Brain microvascular endothelial cell (primary cell): ENCODE results near the gene TMEM221.

Experiments
- DNase-seq: peaks from one replicate; pipeline ENCODE4 v3.0.0-alpha.2; 2020
- H3K27ac ChIP-seq: fragments of 250-450 bp; sonication (Bioruptor Pico); 2 replicates; pipeline ENCODE4 v1.5.1; 2020; ENCODE audit warnings: mild to moderate bottlenecking, moderate library complexity
- H3K27me3 ChIP-seq: fragments of 250-450 bp; sonication (Bioruptor Pico); replicated peaks from 2 replicates; pipeline ENCODE4 v1.5.1; 2020; ENCODE audit warnings: mild to moderate bottlenecking
- H3K36me3 ChIP-seq: fragments of 250-450 bp; sonication (Bioruptor Pico); replicated peaks from 2 replicates; pipeline ENCODE4 v1.5.1; 2020; ENCODE audit warnings: mild to moderate bottlenecking
- H3K4me3 ChIP-seq: 2 replicates; pipeline ENCODE4 v1.5.1; 2011; ENCODE audit warnings: low read depth, mild to moderate bottlenecking, control low read depth, low read length, moderate library complexity
- in situ Hi-C: cut with HindIII; loops from 2 replicates; pipeline ENCODE4 v1.10.0; 2017; ENCODE audit warnings: low sequenced_read_pairs, low pct_ligation_motif_present
- TF ChIP-seq, protein P1 (sequence below): IDR thresholded peaks from 2 replicates; pipeline ENCODE4 v1.5.1; 2011; ENCODE audit warnings: low read depth, mild to moderate bottlenecking, moderate library complexity, low read length, control low read depth, inconsistent platforms; ENCODE audit errors: missing control alignments

Gene TMEM221

DNA sequence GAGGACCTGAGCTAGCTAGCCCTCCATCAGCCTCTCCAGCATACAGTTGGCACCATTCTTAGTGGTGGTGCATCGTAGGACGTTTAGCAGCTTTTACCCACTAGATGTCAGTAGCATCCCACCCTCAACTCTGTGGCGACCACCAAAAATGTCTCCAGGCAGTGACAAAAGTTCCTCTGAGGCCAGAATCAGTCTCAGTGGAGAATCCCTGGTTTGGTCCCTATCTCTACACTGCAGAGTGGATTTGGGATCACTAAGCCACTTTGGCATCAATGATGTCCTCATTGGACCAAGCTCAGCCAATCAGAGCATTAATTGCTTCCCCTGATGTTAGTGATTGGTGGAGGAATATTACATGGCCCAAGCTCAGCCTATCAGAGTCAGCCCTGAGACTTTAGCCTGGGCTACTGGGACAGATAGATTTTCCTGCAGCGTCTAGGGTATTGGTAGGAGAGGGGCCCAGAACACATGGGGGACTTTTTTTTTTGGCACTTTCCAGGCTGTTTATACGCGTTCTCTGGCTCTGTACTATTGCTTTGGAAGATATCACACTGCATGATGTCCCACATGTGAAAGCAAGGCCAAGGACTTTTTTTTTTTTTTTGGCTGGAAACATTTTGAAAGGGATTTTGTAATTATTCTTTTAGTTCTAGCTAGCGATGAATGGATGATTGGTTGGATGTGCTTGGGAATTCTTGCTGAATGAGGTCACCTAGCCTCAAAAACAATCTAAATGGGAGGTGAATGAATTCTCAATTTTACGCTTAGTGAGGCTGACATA, 7.0 kb downstream of the TMEM221 start:
- Histone ChIP-seq H3K4me3 (no peak overlapping the region), H3K36me3 (no peaks in the 10 kb centered on the region), H3K27me3 (no peaks in the 10 kb centered on the region), H3K27ac (no peak overlapping the region)
- TF ChIP-seq, protein P1, sequence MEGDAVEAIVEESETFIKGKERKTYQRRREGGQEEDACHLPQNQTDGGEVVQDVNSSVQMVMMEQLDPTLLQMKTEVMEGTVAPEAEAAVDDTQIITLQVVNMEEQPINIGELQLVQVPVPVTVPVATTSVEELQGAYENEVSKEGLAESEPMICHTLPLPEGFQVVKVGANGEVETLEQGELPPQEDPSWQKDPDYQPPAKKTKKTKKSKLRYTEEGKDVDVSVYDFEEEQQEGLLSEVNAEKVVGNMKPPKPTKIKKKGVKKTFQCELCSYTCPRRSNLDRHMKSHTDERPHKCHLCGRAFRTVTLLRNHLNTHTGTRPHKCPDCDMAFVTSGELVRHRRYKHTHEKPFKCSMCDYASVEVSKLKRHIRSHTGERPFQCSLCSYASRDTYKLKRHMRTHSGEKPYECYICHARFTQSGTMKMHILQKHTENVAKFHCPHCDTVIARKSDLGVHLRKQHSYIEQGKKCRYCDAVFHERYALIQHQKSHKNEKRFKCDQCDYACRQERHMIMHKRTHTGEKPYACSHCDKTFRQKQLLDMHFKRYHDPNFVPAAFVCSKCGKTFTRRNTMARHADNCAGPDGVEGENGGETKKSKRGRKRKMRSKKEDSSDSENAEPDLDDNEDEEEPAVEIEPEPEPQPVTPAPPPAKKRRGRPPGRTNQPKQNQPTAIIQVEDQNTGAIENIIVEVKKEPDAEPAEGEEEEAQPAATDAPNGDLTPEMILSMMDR = peak; percentile 70
- DNase-seq = no peak
- in situ Hi-C loops = no loop called here

DNA sequence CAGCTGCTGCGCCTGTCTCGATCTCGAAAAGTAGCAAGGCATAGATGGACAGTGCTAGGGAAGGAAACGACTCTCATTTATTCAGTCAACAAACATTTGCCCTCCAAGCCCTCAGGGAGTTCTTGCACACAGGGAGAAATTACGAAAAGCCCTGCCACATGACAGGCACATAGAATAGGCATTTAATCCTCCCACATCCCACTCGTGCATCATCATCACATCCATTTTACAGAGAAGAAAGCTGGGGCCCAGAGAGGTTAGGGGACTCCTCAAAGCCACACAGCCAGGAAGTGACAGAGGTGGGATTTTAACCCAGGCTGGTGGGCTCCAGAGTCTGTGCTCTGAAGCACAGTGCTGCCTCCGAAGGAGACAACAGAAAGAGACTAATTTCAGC, 11.6 kb downstream of the TMEM221 start:
- no peaks in the 10 kb centered on the region for H3K27me3 ChIP-seq
- no peak overlapping the region for H3K27ac ChIP-seq
- in situ Hi-C loops = no loop called here
- no peak overlapping the region for H3K4me3 ChIP-seq
- DNase-seq = no peak
- no peaks in the 10 kb centered on the region for H3K36me3 ChIP-seq
- TF ChIP-seq, protein P1 = no peak

DNA sequence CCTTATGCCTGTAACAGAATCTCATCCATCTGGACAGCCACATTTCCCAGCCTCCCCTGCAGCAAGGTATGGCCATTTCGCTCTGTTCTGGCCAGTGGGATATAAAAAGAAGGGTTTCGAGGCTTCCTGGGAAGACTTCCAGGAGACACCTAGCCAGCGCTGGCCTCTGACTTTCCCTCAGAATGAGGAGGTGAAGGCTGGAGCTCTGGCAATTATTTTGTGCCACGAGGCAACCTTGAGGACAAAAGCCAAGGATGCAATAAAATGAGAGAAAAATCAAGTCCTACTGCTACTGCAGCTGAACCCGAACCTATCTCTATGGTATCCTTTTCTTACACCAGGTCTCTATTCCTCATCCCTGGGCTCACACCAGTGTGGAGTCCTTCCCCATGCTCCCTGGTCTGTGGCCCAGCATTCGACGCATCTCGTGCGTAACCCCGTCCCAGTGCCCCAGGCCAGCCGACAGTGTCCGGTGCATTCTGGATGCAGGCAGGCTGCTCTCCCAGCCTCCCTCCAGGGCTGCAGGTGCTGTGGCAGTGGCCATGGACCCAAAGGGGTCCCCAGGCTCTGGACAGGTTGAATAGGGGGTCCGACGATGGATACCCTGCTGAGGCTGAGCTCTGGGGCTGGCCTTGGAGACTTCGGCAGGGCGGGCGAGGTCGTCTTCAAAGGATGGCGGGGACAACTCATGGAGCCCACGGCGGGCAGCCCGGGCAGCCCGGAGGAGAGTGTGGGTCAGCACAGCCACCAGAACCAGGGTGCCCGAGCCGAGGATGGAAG, 12.2 kb downstream of the TMEM221 start:
- no peaks in the 10 kb centered on the region for H3K36me3 ChIP-seq
- no peak for DNase-seq
- TF ChIP-seq, protein P1 = no peak
- no peak overlapping the region for H3K27ac ChIP-seq
- no peaks in the 10 kb centered on the region for H3K27me3 ChIP-seq
- in situ Hi-C loops = no loop called here
- H3K4me3 ChIP-seq = no peak overlapping the region

DNA sequence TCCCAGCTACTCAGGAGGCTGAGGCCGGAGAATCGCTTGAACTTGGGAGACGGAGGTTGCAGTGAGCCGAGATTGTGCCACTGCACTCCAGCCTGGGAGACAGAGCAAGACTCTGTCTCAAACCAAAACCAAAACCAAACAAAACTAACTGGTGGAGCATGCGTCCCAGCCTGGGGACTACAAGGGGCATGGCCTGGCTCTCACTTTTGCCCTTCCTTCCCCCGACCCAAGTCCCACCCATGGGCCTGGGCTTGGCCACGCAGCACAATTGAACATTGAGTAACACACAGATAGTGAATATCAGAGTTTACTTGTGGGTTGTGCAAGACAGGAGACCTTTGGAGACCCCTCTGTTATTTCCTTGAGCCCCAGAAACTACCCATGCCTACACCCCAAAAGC, 13.2 kb downstream of the TMEM221 start:
- Histone ChIP-seq H3K27me3 (no peaks in the 10 kb centered on the region), H3K27ac (no peak overlapping the region), H3K4me3 (no peak overlapping the region), H3K36me3 (no peaks in the 10 kb centered on the region)
- in situ Hi-C loops = no loop called here
- DNase-seq = no peak
- TF ChIP-seq, protein P1 = no peak

DNA sequence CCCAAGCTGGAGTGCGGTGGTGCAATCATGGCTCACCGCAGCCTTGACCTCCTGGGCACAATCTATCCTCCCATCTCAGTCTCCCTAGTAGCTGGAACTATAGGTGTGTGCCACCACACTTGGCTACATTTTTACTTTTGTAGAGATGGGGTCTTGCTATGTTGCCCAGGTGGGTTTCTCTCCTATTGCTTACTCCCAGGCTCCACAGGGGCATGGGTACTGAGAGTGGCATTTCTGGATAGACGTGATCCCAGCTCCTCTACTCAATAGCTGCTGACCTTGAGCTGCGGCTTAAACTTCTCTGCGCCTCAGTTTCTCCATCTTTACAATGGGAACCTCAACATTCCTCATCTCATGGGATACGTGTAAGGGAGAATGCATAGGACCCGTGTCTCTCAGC, 17.1 kb downstream of the TMEM221 start:
- Histone ChIP-seq H3K27me3 (no peaks in the 10 kb centered on the region), H3K36me3 (no peaks in the 10 kb centered on the region), H3K4me3 (no peak overlapping the region), H3K27ac (no peak overlapping the region)
- TF ChIP-seq, protein P1 = no peak
- DNase-seq = no peak
- in situ Hi-C loops = no loop called here
